HUES48 (cell line): ENCODE data around the gene SLC35F1.

Source experiments
- H3K27ac ChIP-seq: one replicate; pipeline ENCODE4 v1.7.0; 2013; ENCODE audit warnings: low read depth, low read length, inconsistent platforms
- H3K27me3 ChIP-seq: 2 replicates; pipeline ENCODE4 v1.6.1; 2013; ENCODE audit warnings: mild to moderate bottlenecking, low read length; ENCODE audit not compliant: control insufficient read depth, insufficient read depth
- H3K36me3 ChIP-seq: 2 replicates; pipeline ENCODE4 v1.6.1; 2013; ENCODE audit warnings: low read length; ENCODE audit not compliant: control insufficient read depth, insufficient read depth
- H3K4me1 ChIP-seq: 2 replicates; pipeline ENCODE4 v1.6.1; 2013; ENCODE audit warnings: mild to moderate bottlenecking, low read length; ENCODE audit not compliant: control insufficient read depth, insufficient read depth
- H3K4me3 ChIP-seq: 2 replicates; pipeline ENCODE4 v1.5.1; 2013; ENCODE audit warnings: mild to moderate bottlenecking, low read depth, low read length
- H3K9ac ChIP-seq: 2 replicates; pipeline ENCODE4 v1.6.1; 2013; ENCODE audit warnings: mild to moderate bottlenecking, low read depth, low read length, moderate library complexity
- H3K9me3 ChIP-seq: 2 replicates; pipeline ENCODE4 v1.6.1; 2013; ENCODE audit warnings: low read length; ENCODE audit not compliant: control insufficient read depth, insufficient read depth

The SLC35F1 gene

GRCh38 chr6:118309337-118310093, 402.5 kb downstream of the SLC35F1 start:
- Histone ChIP-seq H3K27me3 (no peaks in the 10 kb centered on the region), H3K27ac (no peak overlapping the region), H3K4me3 (no peak overlapping the region), H3K9ac (no peak overlapping the region), H3K36me3 (no peaks in the 10 kb centered on the region), H3K4me1 (peaks cover 13% of the 10 kb centered on the region), H3K9me3 (no peaks in the 10 kb centered on the region)

GRCh38 chr6:118313208-118313607, 406.1 kb downstream of the SLC35F1 start:
- H3K4me3 ChIP-seq, result no peak overlapping the region
- no peaks in the 10 kb centered on the region for H3K4me1 ChIP-seq
- H3K36me3 ChIP-seq, result no peaks in the 10 kb centered on the region
- H3K27me3 ChIP-seq, result no peaks in the 10 kb centered on the region
- H3K9me3 ChIP-seq, result no peaks in the 10 kb centered on the region
- H3K9ac ChIP-seq, result no peak overlapping the region
- H3K27ac ChIP-seq, result no peak overlapping the region

GRCh38 chr6:118313762-118314161, 406.7 kb downstream of the SLC35F1 start:
- H3K36me3 ChIP-seq, result no peaks in the 10 kb centered on the region
- no peaks in the 10 kb centered on the region for H3K9me3 ChIP-seq
- H3K4me3 ChIP-seq, result no peak overlapping the region
- no peak overlapping the region for H3K9ac ChIP-seq
- no peaks in the 10 kb centered on the region for H3K27me3 ChIP-seq
- H3K27ac ChIP-seq, result no peak overlapping the region
- H3K4me1 ChIP-seq, result no peaks in the 10 kb centered on the region; the same call in 1 of the 2 replicates

DNA sequence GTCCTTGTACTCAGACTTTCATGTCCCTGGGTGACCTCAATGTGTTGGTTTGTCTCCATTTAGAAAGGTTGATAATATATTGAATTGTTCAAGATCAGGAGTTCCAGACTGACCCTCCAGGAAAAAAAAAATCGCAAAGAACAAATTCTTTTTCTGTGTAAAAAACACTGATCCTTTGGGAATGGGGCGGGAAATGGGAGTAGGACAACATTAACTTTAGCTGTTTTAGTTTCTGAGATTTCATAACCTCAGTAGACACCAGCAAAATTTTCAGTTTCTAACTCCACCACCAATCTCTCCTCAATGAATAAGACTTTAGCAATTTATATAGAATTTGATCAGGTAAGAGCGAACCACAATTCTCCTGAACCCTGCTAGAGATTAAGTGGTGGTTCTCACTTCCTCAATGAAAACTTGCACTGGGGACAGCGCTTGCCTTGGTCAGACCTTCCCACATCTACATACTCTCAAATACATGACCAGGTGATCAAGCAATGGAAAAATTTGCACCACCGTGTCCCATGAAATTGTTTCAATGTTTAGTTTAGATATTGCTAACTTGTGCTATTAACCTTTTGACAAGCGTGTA, 409.8 kb downstream of the SLC35F1 start:
- no peaks in the 10 kb centered on the region; the same call in 1 of the 2 replicates for H3K4me1 ChIP-seq
- no peaks in the 10 kb centered on the region for H3K9me3 ChIP-seq
- no peak overlapping the region for H3K9ac ChIP-seq
- H3K27ac ChIP-seq, result no peak overlapping the region
- H3K4me3 ChIP-seq, result no peak overlapping the region
- no peaks in the 10 kb centered on the region for H3K27me3 ChIP-seq
- H3K36me3 ChIP-seq, result no peaks in the 10 kb centered on the region

- Histone ChIP-seq H3K9ac (no peak overlapping the region), H3K36me3 (no peaks in the 10 kb centered on the region), H3K9me3 (no peaks in the 10 kb centered on the region), H3K4me1 (no peaks in the 10 kb centered on the region; the same call in 1 of the 2 replicates), H3K4me3 (no peak overlapping the region), H3K27me3 (no peaks in the 10 kb centered on the region), H3K27ac (no peak overlapping the region)
Measured at GRCh38 chr6:118317581-118318563, 410.8 kb downstream of the SLC35F1 start.

- no peaks in the 10 kb centered on the region for H3K36me3 ChIP-seq
- no peak overlapping the region for H3K27ac ChIP-seq
- H3K9ac ChIP-seq, result no peak overlapping the region
- no peaks in the 10 kb centered on the region for H3K27me3 ChIP-seq
- no peak overlapping the region for H3K4me3 ChIP-seq
- no peaks in the 10 kb centered on the region for H3K9me3 ChIP-seq
- peaks cover 2% of the 10 kb centered on the region for H3K4me1 ChIP-seq
Measured at GRCh38 chr6:118318648-118319047, 411.6 kb downstream of the SLC35F1 start.

DNA sequence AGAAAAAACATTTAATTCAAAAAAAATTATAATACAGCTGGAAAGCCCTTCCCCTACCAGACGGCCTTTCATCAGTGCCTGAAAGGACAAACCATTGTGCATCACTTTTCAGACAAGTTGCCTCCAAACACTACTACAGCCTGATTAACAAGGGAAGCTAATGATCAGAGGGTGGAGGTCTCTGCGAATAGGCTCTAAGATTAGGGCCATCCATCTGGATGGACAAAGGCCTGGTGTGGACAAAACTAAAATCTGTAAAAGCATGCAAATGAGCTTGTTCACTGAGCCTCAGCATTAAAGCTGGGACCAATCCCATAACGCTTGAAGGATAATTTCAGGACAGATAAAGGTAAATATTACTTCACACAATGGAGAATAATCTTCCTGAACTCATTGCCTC, 412.4 kb downstream of the SLC35F1 start:
- Histone ChIP-seq H3K4me1 (peaks cover 10% of the 10 kb centered on the region), H3K9ac (no peak overlapping the region), H3K27ac (no peak overlapping the region), H3K9me3 (no peaks in the 10 kb centered on the region), H3K27me3 (no peaks in the 10 kb centered on the region), H3K4me3 (no peak overlapping the region), H3K36me3 (no peaks in the 10 kb centered on the region)

- no peaks in the 10 kb centered on the region for H3K27me3 ChIP-seq
Measured at GRCh38 chr6:118319894-118320649, 413.0 kb downstream of the SLC35F1 start.

DNA sequence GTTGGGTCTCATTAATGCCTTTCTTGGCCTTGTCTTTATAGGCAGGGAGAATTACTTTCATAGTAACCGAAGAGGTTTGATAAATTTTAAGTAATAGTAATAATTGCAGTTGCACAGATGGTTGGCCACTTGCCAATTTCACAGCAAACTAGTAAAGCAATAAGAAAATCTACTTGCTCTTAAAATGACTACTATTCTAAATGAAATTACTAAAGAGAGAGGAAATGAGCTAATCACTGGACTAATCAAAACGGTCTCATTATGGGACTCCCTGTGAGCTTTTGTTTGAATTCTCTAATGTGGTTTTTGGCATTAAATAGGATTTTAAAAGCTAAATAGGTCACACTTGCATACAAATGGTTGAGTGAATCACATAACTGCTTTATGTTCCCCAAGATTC, 413.6 kb downstream of the SLC35F1 start:
- Histone ChIP-seq H3K9me3 (no peaks in the 10 kb centered on the region), H3K36me3 (no peaks in the 10 kb centered on the region), H3K4me1 (peaks cover 10% of the 10 kb centered on the region), H3K4me3 (no peak overlapping the region), H3K27ac (no peak overlapping the region), H3K27me3 (no peaks in the 10 kb centered on the region), H3K9ac (no peak overlapping the region)

More at GRCh38 chr6:118319894-118320649, 413.0 kb downstream of the SLC35F1 start:
- Histone ChIP-seq H3K27ac (no peak overlapping the region), H3K9me3 (no peaks in the 10 kb centered on the region), H3K9ac (no peak overlapping the region), H3K4me3 (no peak overlapping the region), H3K36me3 (no peaks in the 10 kb centered on the region), H3K4me1 (peaks cover 10% of the 10 kb centered on the region)

DNA sequence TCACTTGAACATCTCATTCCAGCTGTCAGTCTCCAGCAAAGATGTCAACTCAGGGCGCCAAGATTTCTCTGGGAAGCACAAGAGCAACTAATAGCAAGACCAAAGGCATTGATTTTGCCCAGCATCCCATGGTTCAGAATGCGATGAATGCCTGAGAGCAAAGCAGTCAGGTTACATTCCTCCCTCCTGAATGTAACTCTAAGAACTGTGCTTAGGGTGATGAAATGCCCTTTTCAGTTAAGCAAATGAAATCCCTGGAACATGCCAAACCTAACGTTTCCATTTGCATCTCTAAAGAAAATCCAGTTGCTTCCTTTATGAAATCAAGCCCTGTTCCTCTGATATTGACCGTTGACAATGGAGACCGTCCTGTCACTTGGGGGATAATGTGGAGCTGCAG, 417.1 kb downstream of the SLC35F1 start:
- Histone ChIP-seq H3K9me3 (no peaks in the 10 kb centered on the region), H3K9ac (no peak overlapping the region), H3K27ac (no peak overlapping the region), H3K27me3 (no peaks in the 10 kb centered on the region), H3K4me3 (no peak overlapping the region), H3K4me1 (peaks cover 10% of the 10 kb centered on the region), H3K36me3 (no peaks in the 10 kb centered on the region)
